Transverse colon (tissue), 4 donors: ENCODE results near the gene ARFGAP3.

Experiments
- EP300 ChIP-seq: sonication (generic); formaldehyde crosslinking; IDR thresholded peaks from one replicate; pipeline ENCODE4 v1.6.1; 2017; ENCODE audit warnings: antibody characterized with exemption, low read depth
- POLR2A ChIP-seq: fragments of 450-650 bp; IDR thresholded peaks from one replicate; pipeline ENCODE4 v1.6.1; 2016; ENCODE audit warnings: antibody characterized with exemption, mild to moderate bottlenecking, moderate library complexity
- POLR2AphosphoS5 ChIP-seq, 3 donors: sonication (generic); formaldehyde crosslinking; IDR thresholded peaks; one replicate each; pipeline ENCODE4 v1.6.1; 2016; ENCODE audit warnings: antibody characterized with exemption in 3 of 3
- TF ChIP-seq, protein P1 (sequence below), 5 experiments: fragments of 200-600 bp in 3 of 5; fragments of 450-650 bp in 2 of 5; sonication (generic) in 3 of 5; IDR thresholded peaks; 1 replicate in 2 of 5; 2 replicates in 3 of 5; pipeline ENCODE4 v1.5.1; 2016 to 2017; ENCODE audit warnings: antibody characterized with exemption in 5 of 5, inconsistent platforms in 3 of 5, mild to moderate bottlenecking in 2 of 5, moderate library complexity in 1 of 5

GRCh38 chr22:42847110-42847509 is 10.0 kb downstream of the ARFGAP3 start:
- TF ChIP-seq POLR2AphosphoS5 (IDR thresholded peaks at IDR 0.05) (no peak), POLR2A (no peak), EP300 (no peak)
- TF ChIP-seq, protein P1, sequence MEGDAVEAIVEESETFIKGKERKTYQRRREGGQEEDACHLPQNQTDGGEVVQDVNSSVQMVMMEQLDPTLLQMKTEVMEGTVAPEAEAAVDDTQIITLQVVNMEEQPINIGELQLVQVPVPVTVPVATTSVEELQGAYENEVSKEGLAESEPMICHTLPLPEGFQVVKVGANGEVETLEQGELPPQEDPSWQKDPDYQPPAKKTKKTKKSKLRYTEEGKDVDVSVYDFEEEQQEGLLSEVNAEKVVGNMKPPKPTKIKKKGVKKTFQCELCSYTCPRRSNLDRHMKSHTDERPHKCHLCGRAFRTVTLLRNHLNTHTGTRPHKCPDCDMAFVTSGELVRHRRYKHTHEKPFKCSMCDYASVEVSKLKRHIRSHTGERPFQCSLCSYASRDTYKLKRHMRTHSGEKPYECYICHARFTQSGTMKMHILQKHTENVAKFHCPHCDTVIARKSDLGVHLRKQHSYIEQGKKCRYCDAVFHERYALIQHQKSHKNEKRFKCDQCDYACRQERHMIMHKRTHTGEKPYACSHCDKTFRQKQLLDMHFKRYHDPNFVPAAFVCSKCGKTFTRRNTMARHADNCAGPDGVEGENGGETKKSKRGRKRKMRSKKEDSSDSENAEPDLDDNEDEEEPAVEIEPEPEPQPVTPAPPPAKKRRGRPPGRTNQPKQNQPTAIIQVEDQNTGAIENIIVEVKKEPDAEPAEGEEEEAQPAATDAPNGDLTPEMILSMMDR (IDR thresholded peaks at IDR 0.05) = no peak
